ENCODE data around the gene ZDHHC1. TPM values are rescaled to one million over a fixed set of nuclear protein-coding genes. Genes with fewer than 3 reads are reported as not detected.
"Not testable (repeated sequence)": the region's sequence is repeated elsewhere in the genome, so short reads cannot be mapped to it uniquely, and the experiment has no call there.

ZDHHC1 gene
- total RNA-seq, 4 donors from 2014 or later = 33.3 to 63.8 (median 50.9) TPM

GRCh38 chr16:67419931-67420330, 3.7 kb upstream of the ZDHHC1 start:
- intact Hi-C loops (cut with DNase I) = no loop called here
- no peak for TF ChIP-seq CTCF (IDR thresholded peaks at IDR 0.05)
- TF ChIP-seq POLR2A (IDR thresholded peaks at IDR 0.05) = no peak
- Histone ChIP-seq H3K36me3 (no peaks in the 10 kb centered on the region), H3K27ac (no peak overlapping the region), H3K4me3 (replicated peaks in 1 of 3) (no peak overlapping the region), H3K27me3 (no peaks in the 10 kb centered on the region), H3K9me3 (no peaks in the 10 kb centered on the region), H3K4me1 (peaks cover 24 to 28% of the 10 kb centered on the region in 2 donors)
- DNase-seq = no peak
- 84 to 90% methylated on average over 3 of the region's 3 CpGs for WGBS, 2 donors

DNA sequence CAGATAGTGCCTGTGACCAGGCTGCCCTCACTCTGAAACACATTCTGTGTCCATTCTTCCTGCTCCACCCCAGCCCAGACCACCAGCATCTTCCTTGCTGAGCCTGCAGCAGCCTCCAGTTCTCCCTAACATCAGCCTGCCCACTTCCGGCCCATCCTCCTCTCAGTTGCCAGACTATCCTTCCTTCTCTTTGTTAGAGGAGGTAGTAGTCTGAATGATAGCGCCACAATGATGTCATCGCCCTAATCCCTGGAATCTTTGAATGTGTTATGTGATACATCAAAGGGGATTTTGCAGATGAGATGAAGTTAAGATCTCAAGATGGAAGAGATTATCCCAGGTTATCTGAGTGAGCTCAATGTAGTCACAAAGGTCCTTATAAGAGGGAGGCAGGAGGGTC, 3.2 kb upstream of the ZDHHC1 start:
- no peak for DNase-seq
- H3K9me3 ChIP-seq = no peaks in the 10 kb centered on the region
- H3K4me1 ChIP-seq = peaks cover 23 to 28% of the 10 kb centered on the region in 2 donors
- H3K27ac ChIP-seq = no peak overlapping the region
- intact Hi-C loops (cut with DNase I) = no loop called here
- WGBS, 2 donors = 90 to 92% methylated on average over 3 of the region's 3 CpGs
- H3K4me3 ChIP-seq (replicated peaks in 1 of 3) = no peak overlapping the region
- no peaks in the 10 kb centered on the region for H3K36me3 ChIP-seq
- H3K27me3 ChIP-seq = no peaks in the 10 kb centered on the region
- TF ChIP-seq POLR2A (IDR thresholded peaks at IDR 0.05) (no peak), CTCF (IDR thresholded peaks at IDR 0.05) (no peak)

- DNase-seq = no peak
- TF ChIP-seq POLR2A (IDR thresholded peaks at IDR 0.05) (no peak), CTCF (IDR thresholded peaks at IDR 0.05) (no peak)
- Histone ChIP-seq H3K4me1 (peaks cover 32 to 34% of the 10 kb centered on the region in 2 donors), H3K36me3 (no peaks in the 10 kb centered on the region), H3K4me3 (replicated peaks in 1 of 3) (no peak overlapping the region), H3K27ac (no peak overlapping the region), H3K9me3 (no peaks in the 10 kb centered on the region), H3K27me3 (no peaks in the 10 kb centered on the region)
- WGBS, 2 donors = 79 to 89% methylated on average over 2 of the region's 2 CpGs
- intact Hi-C loops (cut with DNase I) = no loop called here
These were observed 1.2 kb upstream of the ZDHHC1 start for GRCh38 chr16:67417333-67418061.

GRCh38 chr16:67415421-67415820, 856 bp downstream of the ZDHHC1 start:
- Histone ChIP-seq H3K4me1 (peaks cover 34 to 38% of the 10 kb centered on the region in 2 donors), H3K4me3 (replicated peaks in 1 of 3) (peak overlapping the region in 1 of 3 donors; percentile 73), H3K27ac (peak overlapping the region; percentile 81 to 96 (median 93))
- H3K27me3 ChIP-seq; DNase-seq; H3K36me3 ChIP-seq; H3K9me3 ChIP-seq; intact Hi-C loops (cut with DNase I): not testable (repeated sequence)
- 90 to 94% methylated on average over 19 of the region's 19 CpGs for WGBS, 2 donors

DNA sequence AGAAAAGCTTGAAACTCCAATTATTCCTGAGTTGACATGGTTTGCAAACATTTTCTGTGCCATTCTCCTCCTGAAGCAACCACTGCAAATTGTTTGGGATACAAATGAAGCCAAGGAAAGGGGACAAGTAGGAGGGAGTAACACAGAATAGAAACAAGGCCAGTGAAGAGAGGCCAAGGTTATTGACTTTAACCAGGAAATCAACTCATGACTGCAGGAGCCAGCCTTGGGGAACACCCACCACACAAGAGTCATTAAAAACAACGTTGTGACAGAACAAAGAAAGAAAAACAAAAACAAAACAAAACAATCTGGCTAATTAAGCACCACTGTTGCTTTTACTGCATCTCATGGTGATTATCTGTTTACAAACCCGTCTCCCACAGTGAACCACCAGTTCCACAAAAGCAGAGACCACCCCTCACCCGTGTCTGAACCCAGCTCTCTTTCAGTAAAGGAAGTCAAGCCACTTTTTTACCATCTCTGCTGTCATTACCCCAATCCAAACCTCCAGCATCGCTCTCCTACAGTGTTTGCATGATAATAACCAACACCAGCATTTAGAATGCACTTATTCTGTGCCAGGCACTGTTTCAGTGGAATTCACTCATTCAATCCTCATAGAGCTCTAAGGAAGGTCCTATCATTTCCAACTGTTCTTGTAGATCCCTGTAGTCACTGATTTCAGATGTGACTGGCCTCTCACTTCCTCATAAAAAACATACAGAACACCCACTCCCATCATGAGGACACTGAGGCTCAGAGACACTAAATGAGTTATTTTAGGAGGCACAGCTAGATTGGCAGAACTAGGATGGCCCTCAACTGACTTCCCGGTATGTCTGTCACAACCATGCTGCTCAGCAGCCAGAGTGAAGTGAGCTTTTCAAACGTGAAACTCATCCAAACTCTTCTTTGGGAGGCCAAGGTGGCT, 2.0 kb downstream of the ZDHHC1 start:
- H3K27ac ChIP-seq = peak overlapping the region; percentile 81 to 96 (median 93)
- no peak overlapping the region for H3K4me3 ChIP-seq (replicated peaks in 1 of 3)
- 38 to 46% methylated on average over 6 of the region's 6 CpGs for WGBS, 2 donors
- H3K36me3 ChIP-seq = no peaks in the 10 kb centered on the region
- no peaks in the 10 kb centered on the region for H3K27me3 ChIP-seq
- peak in 1 of 2 donors; percentile 47 for DNase-seq
- H3K9me3 ChIP-seq = no peaks in the 10 kb centered on the region
- intact Hi-C loops (cut with DNase I) = no loop called here
- H3K4me1 ChIP-seq = peaks cover 34 to 38% of the 10 kb centered on the region in 2 donors
- TF ChIP-seq CTCF (IDR thresholded peaks at IDR 0.05) (no peak), POLR2A (IDR thresholded peaks at IDR 0.05) (no peak)

Measured in thyroid gland (tissue), 4 donors.